K562 (cell line): Measurements from ENCODE around the gene GPR153. TPM values are rescaled to one million over a fixed set of nuclear protein-coding genes. Genes with fewer than 3 reads are reported as not detected.

Source experiments
- BRF1 ChIP-seq: IDR thresholded peaks from 3 replicates; pipeline ENCODE4 v1.6.1; 2011; ENCODE audit warnings: borderline replicate concordance, mild to moderate bottlenecking; ENCODE audit not compliant: insufficient read length; ENCODE audit errors: extremely low read depth
- CREBBP ChIP-seq: IDR thresholded peaks from one replicate; pipeline ENCODE4 v1.6.1; 2012; ENCODE audit warnings: low read depth, mild to moderate bottlenecking, control low read depth, inconsistent platforms, low read length
- ILK ChIP-seq: fragments of 450-650 bp; IDR thresholded peaks from 2 replicates; pipeline ENCODE4 v1.6.1; 2016; ENCODE audit warnings: missing genetic modification characterization, low read depth, mild to moderate bottlenecking, missing compliant biosample characterization, moderate library complexity, borderline replicate concordance
- MED1 ChIP-seq: sonication (generic); formaldehyde crosslinking; IDR thresholded peaks from 2 replicates; pipeline ENCODE4 v1.8.1; 2023; ENCODE audit warnings: missing genetic modification reagents, borderline replicate concordance
- MTA1 ChIP-seq: fragments of 450-650 bp; IDR thresholded peaks from 2 replicates; pipeline ENCODE4 v1.6.1; 2017; ENCODE audit warnings: borderline replicate concordance
- NFE2L1 ChIP-seq: fragments of 450-650 bp; IDR thresholded peaks from 2 replicates; pipeline ENCODE4 v1.6.1; 2016; ENCODE audit warnings: missing genetic modification characterization, low read depth, mild to moderate bottlenecking, missing compliant biosample characterization, moderate library complexity, borderline replicate concordance
- POLR3A ChIP-seq: IDR thresholded peaks from 2 replicates; pipeline ENCODE4 v1.6.1; 2011; ENCODE audit warnings: borderline replicate concordance, mild to moderate bottlenecking, moderate library complexity; ENCODE audit not compliant: insufficient read length, insufficient read depth; ENCODE audit errors: extremely low read depth
- PYGO2 ChIP-seq: fragments of 450-650 bp; IDR thresholded peaks from 2 replicates; pipeline ENCODE4 v1.6.1; 2016; ENCODE audit warnings: mild to moderate bottlenecking, missing genetic modification characterization, moderate library complexity, missing compliant biosample characterization
- SAFB2 ChIP-seq: fragments of 200-400 bp; formaldehyde crosslinking; IDR thresholded peaks from 2 replicates; pipeline ENCODE4 v1.6.1; 2018; ENCODE audit warnings: borderline replicate concordance, low read length, low read depth, moderate library complexity; ENCODE audit not compliant: severe bottlenecking
- ZNF146 ChIP-seq: IDR thresholded peaks from one replicate; pipeline ENCODE4 v1.6.1; 2018; ENCODE audit warnings: missing compliant biosample characterization; ENCODE audit not compliant: unreplicated experiment
- ZNF217 ChIP-seq: sonication (generic); formaldehyde crosslinking; IDR thresholded peaks from 2 replicates; pipeline ENCODE4 v1.8.0; 2022; ENCODE audit warnings: mild to moderate bottlenecking, missing genetic modification reagents
- ZNF282 ChIP-seq: sonication (generic); formaldehyde crosslinking; IDR thresholded peaks from 2 replicates; pipeline ENCODE4 v1.8.1; 2023; ENCODE audit warnings: missing genetic modification reagents
- ZNF584 ChIP-seq: fragments of 200-800 bp; sonication (Bioruptor generic); IDR thresholded peaks from 2 replicates; pipeline ENCODE4 v1.6.1; 2016; ENCODE audit warnings: low read depth, mild to moderate bottlenecking, missing genetic modification characterization, missing compliant biosample characterization
- ZNF740 ChIP-seq, 3 experiments: fragments of 200-800 bp in 1 of 3; sonication (Bioruptor generic) in 1 of 3; sonication (generic) in 1 of 3; formaldehyde crosslinking in 1 of 3; IDR thresholded peaks; 2 replicates each; pipeline versions ENCODE4 v1.6.1 to v1.8.0; 2016 to 2022; ENCODE audit warnings: mild to moderate bottlenecking in 2 of 3, missing compliant biosample characterization in 2 of 3, missing genetic modification characterization in 2 of 3, missing genetic modification reagents in 1 of 3
- polyA plus RNA-seq, 8 experiments: library from polyadenylated mRNA; depleted of rRNA in 4 of 8; stranded (reverse) in 5 of 8; unstranded in 3 of 8; fragments of >200 nt; fragmentation: Nextera tagmentation in 2 of 8; fragmentation: Illumina TruSeq in 1 of 8; extraction: Ambion mirVana in 2 of 8; extraction: Trizol in 1 of 8; gene quantifications; 2 replicates each; pipeline versions ENCODE4 v1.2.1 to v1.2.3, GENCODE V29; 2011 to 2014; ENCODE audit warnings: inconsistent platforms in 1 of 8, missing spikeins in 1 of 8
- total RNA-seq, 7 experiments: library from RNA; depleted of rRNA in 6 of 7; stranded (reverse); fragments of >200 nt in 6 of 7; fragmentation: Illumina TruSeq in 2 of 7; extraction: Trizol in 2 of 7; gene quantifications; 2 replicates each; pipeline versions ENCODE4 v1.2.1 to v1.2.3, GENCODE V29; 2011 to 2021; ENCODE audit warnings: low replicate concordance in 1 of 7
- TF ChIP-seq, protein P1 (sequence below): fragments of 450-650 bp; IDR thresholded peaks from 2 replicates; pipeline ENCODE4 v1.6.1; 2016; ENCODE audit warnings: antibody characterized with exemption
- TF ChIP-seq, protein P2 (sequence below), 2 experiments: IDR thresholded peaks in 1 of 2; conservative IDR thresholded peaks in 1 of 2; 2 replicates each; pipeline ENCODE4 v1.6.1; 2016; ENCODE audit warnings: low read depth in 2 of 2, mild to moderate bottlenecking in 1 of 2, missing compliant biosample characterization in 1 of 2, missing genetic modification characterization in 1 of 2, moderate library complexity in 1 of 2
- TF ChIP-seq, protein P3 (sequence below): sonication (generic); formaldehyde crosslinking; IDR thresholded peaks from 2 replicates; pipeline ENCODE4 v1.8.0; 2022; ENCODE audit warnings: missing genetic modification reagents, mild to moderate bottlenecking, borderline replicate concordance

Gene GPR153
- total and polyA plus RNA-seq, 9 of the 15 experiments (the other 6 are each of a cell fraction or from before 2014, with no cell fraction given), result 0.01 to 1.5 (median 0.51) TPM

GRCh38 chr1:6245086-6245868, 15.6 kb downstream of the GPR153 start (continued):
- TF ChIP-seq, protein P1, sequence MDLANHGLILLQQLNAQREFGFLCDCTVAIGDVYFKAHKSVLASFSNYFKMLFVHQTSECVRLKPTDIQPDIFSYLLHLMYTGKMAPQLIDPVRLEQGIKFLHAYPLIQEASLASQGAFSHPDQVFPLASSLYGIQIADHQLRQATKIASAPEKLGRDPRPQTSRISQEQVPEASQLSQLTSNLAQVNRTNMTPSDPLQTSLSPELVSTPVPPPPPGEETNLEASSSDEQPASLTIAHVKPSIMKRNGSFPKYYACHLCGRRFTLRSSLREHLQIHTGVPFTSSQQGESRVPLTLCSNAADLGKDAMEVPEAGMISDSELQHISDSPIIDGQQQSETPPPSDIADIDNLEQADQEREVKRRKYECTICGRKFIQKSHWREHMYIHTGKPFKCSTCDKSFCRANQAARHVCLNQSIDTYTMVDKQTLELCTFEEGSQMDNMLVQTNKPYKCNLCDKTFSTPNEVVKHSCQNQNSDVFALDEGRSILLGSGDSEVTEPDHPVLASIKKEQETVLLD, result no peak
- peak; percentile 74; the same call in 1 of the 2 replicates for TF ChIP-seq ZNF740 (CRISPR knock-in tag; IDR thresholded peaks at IDR 0.05)
- no peak for TF ChIP-seq ZNF740 (tag; IDR thresholded peaks at IDR 0.05)
- no peak for TF ChIP-seq ZNF217 (CRISPR knock-in tag)
- TF ChIP-seq ZNF282 (CRISPR knock-in tag), result peak; percentile 95
- no peak for TF ChIP-seq CREBBP
- TF ChIP-seq MED1 (CRISPR knock-in tag), result no peak
- TF ChIP-seq PYGO2 (tag), result no peak
- TF ChIP-seq ILK (tag), result no peak
- TF ChIP-seq MTA1, result no peak
- no peak for TF ChIP-seq ZNF584 (CRISPR knock-in tag)
- TF ChIP-seq BRF1, result no peak
- TF ChIP-seq, protein P2, sequence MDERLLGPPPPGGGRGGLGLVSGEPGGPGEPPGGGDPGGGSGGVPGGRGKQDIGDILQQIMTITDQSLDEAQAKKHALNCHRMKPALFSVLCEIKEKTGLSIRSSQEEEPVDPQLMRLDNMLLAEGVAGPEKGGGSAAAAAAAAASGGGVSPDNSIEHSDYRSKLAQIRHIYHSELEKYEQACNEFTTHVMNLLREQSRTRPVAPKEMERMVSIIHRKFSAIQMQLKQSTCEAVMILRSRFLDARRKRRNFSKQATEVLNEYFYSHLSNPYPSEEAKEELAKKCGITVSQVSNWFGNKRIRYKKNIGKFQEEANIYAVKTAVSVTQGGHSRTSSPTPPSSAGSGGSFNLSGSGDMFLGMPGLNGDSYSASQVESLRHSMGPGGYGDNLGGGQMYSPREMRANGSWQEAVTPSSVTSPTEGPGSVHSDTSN (CRISPR knock-in tag; IDR thresholded peaks at IDR 0.05; ENCODE audit: low read depth), result peak; percentile 40; the same call in 1 of the 2 replicates
- TF ChIP-seq, protein P2 (tag; conservative IDR thresholded peaks at IDR 0.05; ENCODE audit: low read depth), result no peak
- TF ChIP-seq, protein P3, sequence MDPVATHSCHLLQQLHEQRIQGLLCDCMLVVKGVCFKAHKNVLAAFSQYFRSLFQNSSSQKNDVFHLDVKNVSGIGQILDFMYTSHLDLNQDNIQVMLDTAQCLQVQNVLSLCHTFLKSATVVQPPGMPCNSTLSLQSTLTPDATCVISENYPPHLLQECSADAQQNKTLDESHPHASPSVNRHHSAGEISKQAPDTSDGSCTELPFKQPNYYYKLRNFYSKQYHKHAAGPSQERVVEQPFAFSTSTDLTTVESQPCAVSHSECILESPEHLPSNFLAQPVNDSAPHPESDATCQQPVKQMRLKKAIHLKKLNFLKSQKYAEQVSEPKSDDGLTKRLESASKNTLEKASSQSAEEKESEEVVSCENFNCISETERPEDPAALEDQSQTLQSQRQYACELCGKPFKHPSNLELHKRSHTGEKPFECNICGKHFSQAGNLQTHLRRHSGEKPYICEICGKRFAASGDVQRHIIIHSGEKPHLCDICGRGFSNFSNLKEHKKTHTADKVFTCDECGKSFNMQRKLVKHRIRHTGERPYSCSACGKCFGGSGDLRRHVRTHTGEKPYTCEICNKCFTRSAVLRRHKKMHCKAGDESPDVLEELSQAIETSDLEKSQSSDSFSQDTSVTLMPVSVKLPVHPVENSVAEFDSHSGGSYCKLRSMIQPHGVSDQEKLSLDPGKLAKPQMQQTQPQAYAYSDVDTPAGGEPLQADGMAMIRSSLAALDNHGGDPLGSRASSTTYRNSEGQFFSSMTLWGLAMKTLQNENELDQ, result peak; percentile 93; the same call in 1 of the 2 replicates
- TF ChIP-seq SAFB2, result no peak
- no peak for TF ChIP-seq POLR3A
- TF ChIP-seq NFE2L1, result no peak
- peak; percentile 50 for TF ChIP-seq ZNF146 (CRISPR knock-in tag)
